HepG2 (cell line): ENCODE results near the gene TTC17. TPM values are rescaled to one million over a fixed set of nuclear protein-coding genes. Genes with fewer than 3 reads are reported as not detected.

Experiments
- ATAC-seq: fragments of 200-7000 bp; cut with Tn5 transposase; 3 replicates; pipeline ENCODE4 v1.9.1; 2020; ENCODE audit warnings: mild to moderate bottlenecking, moderate library complexity
- BruUV-seq: library from RNA; stranded (reverse); fragments of 400-500 nt; replicated peaks from 2 replicates; lab custom pipeline; 2021; lab: Mats Ljungman, UMichigan
- CTCF ChIA-PET: fragments of 300-600 bp; formaldehyde crosslinking; extraction: SDS; loops from one replicate; lab custom pipeline; 2021; ENCODE audit warnings: low total read pairs, inconsistent platforms, low intra/inter-chr PET ratio; lab: Yijun Ruan, JAX
- POLR2A ChIA-PET: fragments of 350-600 bp; sonication (Branson Sonifier 250); formaldehyde crosslinking; loops from one replicate; lab custom pipeline; 2020; ENCODE audit warnings: antibody characterized with exemption, inconsistent platforms; lab: Yijun Ruan, JAX
- DNase-seq: peaks from one replicate; pipeline ENCODE4 v3.0.0-alpha.2; 2015; ENCODE audit warnings: low spot score
- FAIRE-seq: peaks from 3 replicates; lab custom pipeline; 2011; peaks lifted over from hg19 to GRCh38; lab: Jason Lieb, UNC
- H2AFZ ChIP-seq: one replicate; pipeline ENCODE4 v1.6.1; 2011; ENCODE audit warnings: low read length, inconsistent platforms
- H3K27ac ChIP-seq: fragments of 300-600 bp; 3 replicates; pipeline ENCODE4 v1.8.0; 2011; ENCODE audit warnings: mixed run types, mild to moderate bottlenecking, mixed read lengths, low read length, inconsistent platforms; ENCODE audit not compliant: insufficient read depth; ENCODE audit errors: extremely low read length
- H3K27me3 ChIP-seq, 2 experiments: fragments of 200-600 bp in 1 of 2; 2 replicates in 1 of 2; 3 replicates in 1 of 2; pipeline versions ENCODE4 v1.6.0 to v1.8.0; 2011; ENCODE audit warnings: low read length in 2 of 2, mild to moderate bottlenecking in 2 of 2, moderate library complexity in 2 of 2, inconsistent platforms in 1 of 2; ENCODE audit not compliant: insufficient read depth in 2 of 2, control insufficient read depth in 1 of 2
- H3K36me3 ChIP-seq, 2 experiments: fragments of 200-600 bp in 1 of 2; replicated peaks in 1 of 2; 2 replicates in 1 of 2; 3 replicates in 1 of 2; pipeline versions ENCODE4 v1.5.1 to v1.8.0; 2011; ENCODE audit warnings: low read length in 2 of 2, inconsistent platforms in 1 of 2; ENCODE audit not compliant: insufficient read depth in 2 of 2, control insufficient read depth in 1 of 2
- H3K4me1 ChIP-seq: 2 replicates; pipeline ENCODE4 v1.5.1; 2012; ENCODE audit warnings: low read length, inconsistent platforms; ENCODE audit not compliant: insufficient read depth
- H3K4me2 ChIP-seq: 2 replicates; pipeline ENCODE4 v1.6.0; 2011; ENCODE audit warnings: low read depth, low read length, inconsistent platforms
- H3K4me3 ChIP-seq, 3 experiments: fragments of 200-600 bp in 1 of 3; sonication (generic), shearing (Covaris generic) in 1 of 3; replicated peaks in 1 of 3; 2 replicates each; pipeline ENCODE4 v1.5.1; 2011 to 2016; ENCODE audit warnings: low read length in 3 of 3, inconsistent platforms in 2 of 3, low read depth in 2 of 3, mild to moderate bottlenecking in 2 of 3, control low read depth in 1 of 3, mixed read lengths in 1 of 3; ENCODE audit not compliant: insufficient read depth in 1 of 3
- H3K79me2 ChIP-seq: one replicate; pipeline ENCODE4 v1.6.1; 2011; ENCODE audit warnings: low read length, inconsistent platforms; ENCODE audit not compliant: insufficient read depth
- H3K9ac ChIP-seq: 2 replicates; pipeline ENCODE4 v1.6.0; 2011; ENCODE audit warnings: mild to moderate bottlenecking, low read depth, low read length, inconsistent platforms; ENCODE audit not compliant: insufficient read depth
- H3K9me3 ChIP-seq: 2 replicates; pipeline ENCODE4 v1.5.1; 2012; ENCODE audit warnings: mild to moderate bottlenecking, low read length
- H4K20me1 ChIP-seq: 2 replicates; pipeline ENCODE4 v1.6.0; 2011; ENCODE audit warnings: inconsistent platforms, mild to moderate bottlenecking, low read length, moderate library complexity; ENCODE audit not compliant: insufficient read depth
- CAMTA2 ChIP-seq: sonication (generic); formaldehyde crosslinking; IDR thresholded peaks from 2 replicates; pipeline ENCODE4 v1.4.0; 2020; ENCODE audit warnings: mild to moderate bottlenecking, missing genetic modification reagents, borderline replicate concordance
- CTCF ChIP-seq: sonication (generic); formaldehyde crosslinking; IDR thresholded peaks from 2 replicates; pipeline ENCODE4 v1.5.0; 2020; ENCODE audit warnings: mild to moderate bottlenecking, missing genetic modification reagents, moderate library complexity
- GPN1 ChIP-seq: sonication (generic); formaldehyde crosslinking; IDR thresholded peaks from 2 replicates; pipeline ENCODE4 v1.5.1; 2020; ENCODE audit warnings: missing genetic modification reagents, borderline replicate concordance
- KDM5A ChIP-seq: fragments of 200-600 bp; sonication (generic); IDR thresholded peaks from 2 replicates; pipeline ENCODE4 v1.7.0; 2018; ENCODE audit warnings: antibody characterized with exemption, mild to moderate bottlenecking, low read length, borderline replicate concordance
- MXD4 ChIP-seq: IDR thresholded peaks from 2 replicates; pipeline ENCODE4 v1.6.1; 2016; ENCODE audit warnings: mild to moderate bottlenecking, missing biosample characterization, missing genetic modification reagents
- PHF20 ChIP-seq: sonication (generic); formaldehyde crosslinking; IDR thresholded peaks from 2 replicates; pipeline ENCODE4 v1.5.0; 2020; ENCODE audit warnings: mild to moderate bottlenecking, missing genetic modification reagents
- RARA ChIP-seq: IDR thresholded peaks from 2 replicates; pipeline ENCODE4 v1.6.1; 2016; ENCODE audit warnings: missing genetic modification reagents, missing compliant biosample characterization
- STAG1 ChIP-seq: sonication (generic); formaldehyde crosslinking; IDR thresholded peaks from 2 replicates; pipeline ENCODE4 v1.4.0; 2020; ENCODE audit warnings: missing genetic modification reagents
- ZNF75D ChIP-seq: sonication (generic); formaldehyde crosslinking; IDR thresholded peaks from 2 replicates; pipeline ENCODE4 v1.8.1; 2023; ENCODE audit warnings: missing genetic modification reagents, mild to moderate bottlenecking, borderline replicate concordance
- WGBS: methylation state at CpG from one replicate; pipeline ENCODE4 v1.1.6; 2017; ENCODE audit warnings: low lambda C conversion rate; 5-methylcytosine and 5-hydroxymethylcytosine counted together
- in situ Hi-C: cut with HindIII; loops from 2 replicates; pipeline ENCODE4 v1.10.0; 2017; ENCODE audit warnings: low pct_unique_long_range_greater_than_20kb; ENCODE audit not compliant: extremely low pct_ligation_motif_present
- intact Hi-C: fragments of 100-400 bp; cut with micrococcal nuclease; formaldehyde crosslinking; loops from one replicate; pipeline ENCODE4 v1.10.0; 2022; ENCODE audit not compliant: unreplicated experiment
- polyA plus RNA-seq, 8 experiments: library from polyadenylated mRNA; depleted of rRNA in 3 of 8; stranded (reverse) in 7 of 8; unstranded in 1 of 8; fragments of >200 nt; fragmentation: Illumina TruSeq in 4 of 8; extraction: Trizol in 4 of 8; gene quantifications; 2 replicates each; pipeline versions ENCODE4 v1.2.1 to v1.2.3, GENCODE V29; 2011 to 2016; ENCODE audit warnings: low read depth in 4 of 8, missing spikeins in 1 of 8, mixed read lengths in 1 of 8; ENCODE audit not compliant: insufficient read depth in 1 of 8
- total RNA-seq, 5 experiments: library from RNA; depleted of rRNA; stranded (reverse); fragments of >200 nt; fragmentation: Illumina TruSeq; extraction: Trizol; gene quantifications; 2 replicates each; pipeline ENCODE4 v1.2.3, GENCODE V29; 2016; ENCODE audit warnings: low read depth in 1 of 5

The TTC17 gene
- total and polyA plus RNA-seq, 2 of the 13 experiments (the other 11 are each of a cell fraction or from before 2014, with no cell fraction given), result 55.9 to 99.7 TPM

GRCh38 chr11:43410394-43410793, 51.7 kb downstream of the TTC17 start (continued):
- TF ChIP-seq CAMTA2 (no peak), RARA (peak; percentile 30; the same call in 1 of the 2 replicates)

DNA sequence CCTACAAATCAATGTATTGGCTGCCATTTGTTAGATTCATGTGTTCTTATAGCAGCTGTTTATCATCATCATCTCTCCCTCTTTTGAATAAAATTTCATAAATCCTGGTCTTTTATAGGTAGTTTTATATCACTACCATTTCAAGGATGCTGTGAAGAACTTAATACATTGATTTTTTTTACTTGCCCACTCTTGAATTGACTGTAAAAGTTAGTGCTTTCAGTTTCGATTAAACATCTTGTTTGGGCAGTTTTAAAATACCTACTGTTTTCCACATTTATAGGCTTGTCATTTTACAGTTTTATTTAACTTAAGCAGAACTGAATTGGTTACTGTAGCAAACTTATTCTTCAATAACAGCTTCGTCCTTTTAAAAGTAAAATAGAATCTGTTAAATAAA, 59.5 kb downstream of the TTC17 start:
- H3K9ac ChIP-seq, result no peak overlapping the region
- FAIRE-seq (no peak), ATAC-seq (no peak), DNase-seq (no peak)
- H3K4me3 ChIP-seq, result no peak overlapping the region
- H3K36me3 ChIP-seq, result peaks cover 2 to 22% of the 10 kb centered on the region in 2 experiments; a peak in 2 of 5 replicates
- H2AFZ ChIP-seq, result no peak overlapping the region
- WGBS, result 97% methylated on average over 2 of the region's 2 CpGs
- no peaks in the 10 kb centered on the region for H3K9me3 ChIP-seq
- ChIA-PET POLR2A (interaction anchor here (1.5 kb wide), 1 partner anchor 106 kb away, joined by 4 read pairs; the partner anchor contains the start of gene API5), CTCF (no interaction called here)
- H3K4me2 ChIP-seq, result no peak overlapping the region
- no peak overlapping the region for H3K27ac ChIP-seq
- no peaks in the 10 kb centered on the region; the same call in 1 of the 2 replicates for H4K20me1 ChIP-seq
- no TSS peak for BruUV-seq
- in situ Hi-C loops, result loop anchor here (10.0 kb wide), 1 partner anchor 93 kb away; no protein-coding TSS in a partner anchor
- H3K4me1 ChIP-seq, result no peaks in the 10 kb centered on the region
- intact Hi-C loops, result no loop called here
- no peaks in the 10 kb centered on the region for H3K79me2 ChIP-seq
- TF ChIP-seq PHF20 (CRISPR knock-in tag) (no peak), MXD4 (no peak), ZNF75D (CRISPR knock-in tag) (no peak), GPN1 (CRISPR knock-in tag) (no peak)
- no peaks in the 10 kb centered on the region for H3K27me3 ChIP-seq

DNA sequence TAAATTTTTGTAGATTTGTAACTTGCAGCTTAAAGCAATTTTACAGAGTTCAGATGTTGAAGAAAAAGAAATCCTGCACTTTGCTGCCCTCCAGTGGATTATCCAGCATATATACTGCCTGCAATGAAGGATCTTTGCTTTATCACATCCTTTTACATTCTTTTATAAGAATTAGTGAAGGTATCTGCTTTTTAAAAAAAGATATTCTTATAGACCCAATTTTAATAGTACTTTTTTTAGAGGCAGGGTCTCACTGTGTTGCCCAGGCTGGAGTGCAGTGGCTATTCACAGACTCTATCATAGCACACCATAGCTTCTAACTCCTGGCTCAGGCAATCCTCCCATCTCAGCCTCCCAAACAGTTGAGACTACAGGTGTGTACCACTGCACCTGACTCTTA, 60.7 kb downstream of the TTC17 start:
- Histone ChIP-seq H3K9ac (no peak overlapping the region), H3K9me3 (no peaks in the 10 kb centered on the region), H3K27me3 (no peaks in the 10 kb centered on the region), H3K4me1 (no peaks in the 10 kb centered on the region), H3K79me2 (no peaks in the 10 kb centered on the region), H3K4me2 (no peak overlapping the region), H4K20me1 (no peaks in the 10 kb centered on the region; the same call in 1 of the 2 replicates), H2AFZ (no peak overlapping the region), H3K4me3 (no peak overlapping the region), H3K27ac (no peak overlapping the region), H3K36me3 (peaks cover 2 to 21% of the 10 kb centered on the region in 2 experiments; a peak in 2 of 5 replicates)
- FAIRE-seq, result no peak
- ChIA-PET POLR2A (interaction anchor here (1.5 kb wide), 1 partner anchor 108 kb away, joined by 4 read pairs; the partner anchor contains the start of gene API5), CTCF (interaction anchor here (1.1 kb wide), 1 partner anchor 108 kb away, joined by 3 read pairs; no protein-coding TSS in a partner anchor)
- in situ Hi-C loops, result loop anchor here (10.0 kb wide), 1 partner anchor 95 kb away; no protein-coding TSS in a partner anchor
- intact Hi-C loops, result loop anchor here (1.0 kb wide), 1 partner anchor 107 kb away; no protein-coding TSS in a partner anchor
- peak; percentile 25 for DNase-seq
- peak; percentile 69 for ATAC-seq
- BruUV-seq, result no TSS peak
- TF ChIP-seq STAG1 (peak; percentile 59), CTCF (peak; percentile 53), KDM5A (no peak)
